HG02798 (cell line): ENCODE results near the gene RAVER2.
"Not testable (repeated sequence)": the region's sequence is repeated elsewhere in the genome, so short reads cannot be mapped to it uniquely, and the experiment has no call there.

Experiments
- ATAC-seq: cut with Tn5 transposase; IDR thresholded peaks from one replicate; pipeline ENCODE4 v1.9.1; 2021; ENCODE audit warnings: mild to moderate bottlenecking; ENCODE audit not compliant: unreplicated experiment, poor library complexity

RAVER2 gene

GRCh38 chr1:64744492-64745180 lies at the start of gene RAVER2:
Gene RAVER2, plus strand, starts transcription at chr1:64745075. Its CDS starts 98 bp downstream, at chr1:64745173.
- no peak for ATAC-seq

GRCh38 chr1:64696879-64697278 lies 48.0 kb upstream of the RAVER2 start:
- no peak for ATAC-seq

GRCh38 chr1:64699327-64699726 lies 45.5 kb upstream of the RAVER2 start:
- no peak for ATAC-seq

- no peak for ATAC-seq
Observed at GRCh38 chr1:64701071-64701470, 43.8 kb upstream of the RAVER2 start.

GRCh38 chr1:64701886-64702285 lies 43.0 kb upstream of the RAVER2 start:
- no peak for ATAC-seq

- not testable (repeated sequence) for ATAC-seq
Observed at GRCh38 chr1:64702670-64703069, 42.2 kb upstream of the RAVER2 start.

- ATAC-seq: no peak
Observed at GRCh38 chr1:64703600-64703999, 41.3 kb upstream of the RAVER2 start.

GRCh38 chr1:64705591-64705990 lies 39.3 kb upstream of the RAVER2 start:
- ATAC-seq: no peak

- ATAC-seq: no peak
Observed at GRCh38 chr1:64711266-64711665, 33.6 kb upstream of the RAVER2 start.

- ATAC-seq: no peak
Observed at GRCh38 chr1:64712049-64712448, 32.8 kb upstream of the RAVER2 start.

GRCh38 chr1:64715186-64715585 lies 29.7 kb upstream of the RAVER2 start:
- ATAC-seq: no peak

- ATAC-seq: no peak
Observed at GRCh38 chr1:64721135-64721534, 23.7 kb upstream of the RAVER2 start.

- no peak for ATAC-seq
Observed at GRCh38 chr1:64721576-64722145, 23.2 kb upstream of the RAVER2 start.

GRCh38 chr1:64727861-64728260 lies 17.0 kb upstream of the RAVER2 start:
- ATAC-seq: no peak

- no peak for ATAC-seq
Observed at GRCh38 chr1:64733581-64734286, 11.1 kb upstream of the RAVER2 start.

- no peak for ATAC-seq
Observed at GRCh38 chr1:64734287-64734652, 10.6 kb upstream of the RAVER2 start.

- ATAC-seq: not testable (repeated sequence)
Observed at GRCh38 chr1:64740687-64741086, 4.2 kb upstream of the RAVER2 start.

GRCh38 chr1:64743954-64744491 lies 852 bp upstream of the RAVER2 start:
- no peak for ATAC-seq

- no peak for ATAC-seq
Observed at GRCh38 chr1:64745181-64745985, 508 bp downstream of the RAVER2 start.
